H1 (cell line): ENCODE data around the gene RHBDF1. TPM values are rescaled to one million over a fixed set of nuclear protein-coding genes. Genes with fewer than 3 reads are reported as not detected.

ENCODE experiments used
- CREB1 ChIP-seq: IDR thresholded peaks from 2 replicates; pipeline ENCODE4 v1.6.1; 2012; ENCODE audit warnings: inconsistent platforms
- JUND ChIP-seq: IDR thresholded peaks from 2 replicates; pipeline ENCODE4 v1.6.1; 2011; ENCODE audit warnings: mild to moderate bottlenecking, improper control_type of control experiment, low read length
- RFX5 ChIP-seq: IDR thresholded peaks from 2 replicates; pipeline ENCODE4 v1.6.1; 2011; ENCODE audit warnings: low read depth, low read length, improper control_type of control experiment, borderline replicate concordance
- TAF7 ChIP-seq: optimal IDR thresholded peaks from 2 replicates; pipeline ENCODE3; 2011; ENCODE audit warnings: low read depth, mild to moderate bottlenecking, inconsistent platforms, low read length, moderate library complexity, borderline replicate concordance
- polyA plus RNA-seq, 7 experiments: library from polyadenylated mRNA; depleted of rRNA in 3 of 7; stranded (reverse) in 5 of 7; unstranded in 2 of 7; fragments of >200 nt in 5 of 7; fragments of 200-250 nt in 2 of 7; gene quantifications; 1 replicate in 5 of 7; 2 replicates in 1 of 7; 4 replicates in 1 of 7; pipeline versions ENCODE4 v1.2.1 to v1.2.3, GENCODE V29; 2011 to 2013; ENCODE audit warnings: missing spikeins in 2 of 7, mixed read lengths in 2 of 7
- total RNA-seq: library from RNA; stranded (reverse); fragmentation: NEBNext Ultra II Directional; extraction: Animal tissue kit (Norgen Biotek cat#: 25700); gene quantifications from 2 replicates; pipeline ENCODE4 v1.2.1, GENCODE V29; 2021

Gene RHBDF1
- total and polyA plus RNA-seq, 2 of the 8 experiments (the other 6 are each of a cell fraction or from before 2014, with no cell fraction given), result 37.4 to 51.6 TPM

DNA sequence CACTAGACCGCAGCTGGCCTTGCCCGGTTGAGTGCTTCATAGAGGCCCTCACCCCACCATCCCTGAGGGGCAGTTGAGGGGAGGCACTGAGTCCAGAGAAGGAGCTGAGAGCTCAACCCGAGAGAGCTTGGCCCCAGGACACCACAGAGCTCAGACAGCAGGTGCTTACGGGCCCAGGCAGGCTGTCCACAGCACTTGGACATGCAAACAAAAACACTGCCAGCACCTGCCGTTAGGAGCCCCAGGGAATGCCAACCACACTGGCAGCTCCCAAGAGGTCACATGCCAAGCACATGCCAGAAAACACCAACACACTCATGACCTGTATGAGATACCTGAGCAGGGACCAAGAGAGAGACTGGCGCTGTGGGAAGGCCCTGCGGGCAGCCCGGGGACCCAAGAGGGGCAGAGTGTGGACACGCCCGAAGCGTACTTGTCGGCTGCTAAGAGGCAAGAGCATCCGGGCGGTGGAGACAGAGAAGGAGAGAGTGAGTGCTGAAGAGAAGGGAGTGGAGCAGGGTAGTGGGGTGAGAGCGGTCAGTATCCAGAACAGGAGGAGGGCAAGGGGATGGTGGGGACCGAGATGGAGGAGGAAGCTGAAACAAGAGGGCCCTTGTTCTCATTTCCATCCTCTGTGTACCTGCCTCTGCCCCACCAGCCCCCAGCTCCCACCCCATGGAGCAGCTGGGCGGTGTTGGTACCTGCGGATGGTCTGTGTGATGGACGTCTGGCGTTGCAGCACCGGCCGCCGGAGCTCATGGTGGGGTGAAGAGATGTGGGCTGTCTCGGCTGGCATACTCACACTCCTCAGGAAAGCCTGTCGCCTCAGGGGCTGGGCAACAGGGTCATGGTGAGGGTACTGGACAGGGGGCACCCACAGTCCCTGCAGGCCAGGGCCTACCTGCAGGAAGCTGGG, 8.2 kb downstream of the RHBDF1 start (continued):
- no peak for TF ChIP-seq TAF7
- no peak for TF ChIP-seq CREB1
- TF ChIP-seq JUND, result no peak
- TF ChIP-seq RFX5, result no peak
- TF ChIP-seq, all 59 proteins: peak for 0
